ENCODE data around the gene ZDHHC8. TPM values are rescaled to one million over a fixed set of nuclear protein-coding genes. Genes with fewer than 3 reads are reported as not detected.
A peak's percentile ranks its signal among the peaks of the same experiment; 100 is the strongest.

Gene ZDHHC8
- total and polyA plus RNA-seq, 10 of the 15 experiments (the other 5 are each of a cell fraction or from before 2014, with no cell fraction given) = 0.03 to 46.3 (median 5.3) TPM

DNA sequence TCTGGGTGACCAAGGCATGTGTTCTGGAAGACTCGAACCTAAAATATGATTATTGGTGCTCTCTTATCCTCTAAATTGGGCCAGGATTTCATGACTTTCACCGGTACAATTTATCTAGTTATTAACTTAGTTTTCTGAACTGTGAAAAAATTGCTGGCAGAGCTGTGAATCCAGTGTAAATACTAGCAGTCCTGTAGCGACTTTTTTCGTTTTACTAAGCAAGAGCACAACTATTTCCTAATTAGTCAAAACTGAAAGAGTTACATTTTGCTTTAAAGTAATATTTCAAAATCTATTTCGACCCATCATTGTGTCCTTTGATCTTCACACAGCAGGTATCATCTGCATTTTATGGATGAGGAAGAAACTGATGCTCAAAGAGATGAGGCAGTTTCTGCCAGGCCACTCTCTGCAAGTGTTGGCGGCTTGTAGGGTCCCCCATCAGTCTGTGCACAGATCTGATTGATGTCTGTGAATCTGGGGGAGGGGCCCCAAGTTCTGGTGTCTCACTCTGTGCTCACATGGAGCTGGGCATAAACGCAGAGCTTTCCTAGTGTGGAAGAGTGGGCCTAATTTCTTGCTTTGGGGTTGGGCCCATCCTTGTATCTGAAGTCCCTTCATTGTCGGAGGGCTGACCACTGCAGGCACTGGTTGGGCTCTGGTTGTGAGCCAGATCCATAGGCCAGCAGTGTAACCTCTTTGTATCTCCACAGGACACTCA is 13.1 kb upstream of the ZDHHC8 start:
- RAD21 ChIA-PET (ENCODE audit: unreplicated experiment) = no interaction called here

More for the DNA sequence above, 13.1 kb upstream of the ZDHHC8 start:
- Histone ChIP-seq H3K27ac (ENCODE audit: control insufficient read depth, insufficient read depth) (peak overlapping the region; percentile 91), H3K36me3 (ENCODE audit: control insufficient read depth in 2 of 2, insufficient read depth in 2 of 2, low read length in 1 of 2) (peaks cover 27 to 28% of the 10 kb centered on the region in 2 experiments), H3K9ac (ENCODE audit: control insufficient read depth, insufficient read depth, low read length) (peak overlapping the region; percentile 99), H2AFZ (ENCODE audit: control insufficient read depth, low read depth, low read length) (no peak overlapping the region), H4K20me1 (ENCODE audit: control insufficient read depth, insufficient read depth) (0 out of 2 replicates have a peak, but pooled peaks cover 2% of the 10 kb centered on the region), H3K27me3 (replicated peaks in 1 of 2; ENCODE audit: control insufficient read depth in 2 of 2, insufficient read depth in 2 of 2, low read length in 1 of 2) (no peaks in the 10 kb centered on the region), H3K79me2 (ENCODE audit: control insufficient read depth, insufficient read depth, low read length) (peaks cover 72% of the 10 kb centered on the region), H3K4me1 (ENCODE audit: control insufficient read depth, insufficient read depth, low read length) (peaks cover 24% of the 10 kb centered on the region), H3K4me2 (ENCODE audit: control insufficient read depth, insufficient read depth) (peak overlapping the region; percentile 87), H3K9me3 (replicated peaks; ENCODE audit: control insufficient read depth, insufficient read depth, low read length) (no peaks in the 10 kb centered on the region), H3K4me3 (peak overlapping the region; percentile 78)
- intact Hi-C loops (cut with micrococcal nuclease; ENCODE audit: unreplicated experiment) = loop anchor here (5.0 kb wide), 1 partner anchor 146 kb away; no protein-coding TSS in a partner anchor
- no peak for DNase-seq (ENCODE audit: low read depth, low spot score)
- in situ Hi-C loops (cut with MboI) = no loop called here
- POLR2A ChIA-PET = interaction anchor here (0.6 to 1.5 kb wide), 4 partner anchors 40 to 103 kb away, joined by 3 to 4 read pairs (median 4); partner anchors contain the start of gene TANGO2
- SMC1A ChIA-PET (ENCODE audit: uncharacterized antibody, unreplicated experiment) = interaction anchor here (0.9 kb wide), 1 partner anchor 12 kb away, joined by 5 read pairs; no protein-coding TSS in a partner anchor
- 9% methylated on average over 8 of the region's 8 CpGs for WGBS (ENCODE audit: insufficient coverage, insufficient replicate concordance, low lambda C conversion rate, missing lambda C conversion rate)
- TF ChIP-seq SIN3A (IDR thresholded peaks at IDR 0.05; ENCODE audit: low read depth, low read length) = 0 out of 2 replicates have a peak, but pooled peaks have one; percentile 6
- TF ChIP-seq ZBTB11 (CRISPR knock-in tag; IDR thresholded peaks at IDR 0.05) = no peak
- FAIRE-seq = no peak
- ATAC-seq = no peak
- BruUV-seq (replicated peaks) = TSS peak; percentile 74
- CTCF ChIA-PET = no interaction called here

Data from GM12878 (cell line).